IPS-20b (cell line): ENCODE measurements around the gene PLG.
A peak's percentile ranks its signal among the peaks of the same experiment; 100 is the strongest.
"Not testable (repeated sequence)": the region's sequence is repeated elsewhere in the genome, so short reads cannot be mapped to it uniquely, and the experiment has no call there.

Experiments used
- H3K27ac ChIP-seq: one replicate; pipeline ENCODE4 v1.5.1; 2013; ENCODE audit warnings: low read length
- H3K27me3 ChIP-seq: 2 replicates; pipeline ENCODE4 v1.6.1; 2013; ENCODE audit warnings: mild to moderate bottlenecking, low read length, inconsistent platforms; ENCODE audit not compliant: insufficient read depth
- H3K36me3 ChIP-seq: 2 replicates; pipeline ENCODE4 v1.6.1; 2013; ENCODE audit warnings: low read depth, mild to moderate bottlenecking, inconsistent platforms, low read length, moderate library complexity; ENCODE audit not compliant: insufficient read depth
- H3K4me1 ChIP-seq: 2 replicates; pipeline ENCODE4 v1.6.1; 2013; ENCODE audit warnings: mild to moderate bottlenecking, control low read depth, inconsistent platforms, low read length, moderate library complexity; ENCODE audit not compliant: insufficient read depth
- H3K4me3 ChIP-seq: 2 replicates; pipeline ENCODE4 v1.5.1; 2013; ENCODE audit warnings: mild to moderate bottlenecking, low read length, inconsistent platforms
- H3K9ac ChIP-seq: 2 replicates; pipeline ENCODE4 v1.6.1; 2013; ENCODE audit warnings: low read depth, mild to moderate bottlenecking, inconsistent platforms, low read length, moderate library complexity
- H3K9me3 ChIP-seq: 2 replicates; pipeline ENCODE4 v1.6.1; 2013; ENCODE audit warnings: mild to moderate bottlenecking, low read depth, low read length, inconsistent platforms; ENCODE audit not compliant: insufficient read depth

Gene PLG

DNA sequence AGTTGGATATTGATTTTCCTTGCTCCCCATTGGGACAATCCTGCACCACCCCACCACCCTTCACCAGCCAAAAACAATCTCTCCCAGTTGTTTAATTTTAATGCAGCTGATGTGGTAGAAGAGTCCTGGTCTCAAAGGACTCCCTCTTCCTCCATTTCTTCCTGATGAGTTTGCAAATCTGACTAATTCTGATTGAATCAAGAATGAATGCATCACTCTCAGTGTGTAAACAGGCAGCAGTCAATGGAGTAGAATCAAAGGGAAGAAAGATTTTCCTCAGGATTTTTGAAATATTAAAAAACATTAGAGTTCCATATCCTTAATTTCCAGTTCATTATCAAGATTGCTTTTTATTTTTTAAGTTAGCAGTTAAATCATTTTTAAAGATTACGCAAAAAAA lies 54.0 kb downstream of the PLG start:
- no peak overlapping the region for H3K4me3 ChIP-seq

DNA sequence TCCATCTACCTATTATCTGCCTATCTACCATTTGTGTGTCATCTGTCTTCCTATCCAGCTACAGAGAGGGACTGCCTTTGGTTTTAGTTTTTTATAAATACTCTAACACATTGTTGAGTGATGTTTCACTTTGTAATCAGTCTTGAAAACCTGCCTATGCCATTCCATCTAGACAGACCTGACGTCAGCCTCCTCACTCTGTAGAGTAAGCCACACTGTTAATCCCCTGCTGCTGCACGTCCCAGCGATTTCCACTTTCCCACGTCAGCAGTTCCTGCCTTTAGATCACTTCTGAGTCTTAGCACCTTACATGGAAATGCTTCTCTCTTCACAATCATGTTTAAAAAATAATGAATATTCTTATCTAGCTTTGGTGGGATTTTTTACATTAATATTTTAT lies 54.8 kb downstream of the PLG start:
- no peak overlapping the region for H3K9ac ChIP-seq
- H3K27me3 ChIP-seq, result no peaks in the 10 kb centered on the region
- H3K4me1 ChIP-seq, result peaks cover 6% of the 10 kb centered on the region; the same call in 1 of the 2 replicates
- H3K36me3 ChIP-seq, result no peaks in the 10 kb centered on the region
- H3K4me3 ChIP-seq, result no peak overlapping the region
- no peak overlapping the region for H3K27ac ChIP-seq
- no peaks in the 10 kb centered on the region for H3K9me3 ChIP-seq

More for the DNA sequence above, 54.0 kb downstream of the PLG start:
- Histone ChIP-seq H3K9me3 (no peaks in the 10 kb centered on the region), H3K27me3 (no peaks in the 10 kb centered on the region), H3K9ac (no peak overlapping the region), H3K36me3 (no peaks in the 10 kb centered on the region), H3K4me1 (peaks cover 6% of the 10 kb centered on the region; the same call in 1 of the 2 replicates), H3K27ac (no peak overlapping the region)

DNA sequence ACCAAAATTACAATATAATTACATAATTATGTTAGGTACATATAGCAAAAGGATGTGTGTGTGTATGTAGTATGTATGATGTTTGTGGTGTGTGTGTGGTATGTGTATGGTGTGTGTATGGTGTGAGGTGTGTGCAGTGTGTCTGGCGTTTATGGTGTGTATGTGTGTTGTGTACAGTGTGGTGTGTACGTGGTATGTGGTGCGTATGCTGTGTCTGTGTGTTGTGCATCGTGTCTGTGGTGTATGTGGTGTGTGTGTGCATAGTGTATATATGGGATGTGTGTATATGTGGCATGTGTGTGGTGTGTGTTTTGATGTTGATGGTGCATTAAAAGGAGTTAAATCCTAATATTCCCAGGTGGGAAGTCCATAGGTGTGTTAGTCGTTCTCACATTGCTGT lies 62.8 kb downstream of the PLG start:
- Histone ChIP-seq H3K9ac (no peak overlapping the region), H3K27me3 (peaks cover 18% of the 10 kb centered on the region), H3K9me3 (peaks cover 3% of the 10 kb centered on the region; the same call in 1 of the 2 replicates), H3K36me3 (no peaks in the 10 kb centered on the region), H3K27ac (no peak overlapping the region), H3K4me1 (no peaks in the 10 kb centered on the region), H3K4me3 (no peak overlapping the region)

DNA sequence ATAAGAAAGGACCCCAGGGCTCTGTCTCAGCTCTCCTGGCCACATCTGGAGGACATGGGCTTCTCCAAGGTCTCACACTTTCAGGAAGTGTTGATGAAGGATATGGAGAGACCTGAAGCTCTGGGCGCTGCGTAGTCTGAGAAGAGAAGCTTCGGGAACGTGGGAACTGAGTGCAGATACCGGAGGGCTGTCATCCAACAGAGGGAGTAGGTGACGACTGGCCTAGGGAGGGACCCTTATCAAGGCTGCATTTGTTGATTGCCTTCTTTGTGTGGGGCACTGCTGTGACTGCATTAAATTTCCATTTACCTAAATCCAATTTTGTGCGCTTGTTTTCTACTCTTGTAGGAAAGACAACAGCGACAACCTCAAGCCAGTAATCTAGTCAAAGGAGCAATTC lies 63.4 kb downstream of the PLG start:
- no peaks in the 10 kb centered on the region for H3K36me3 ChIP-seq
- no peak overlapping the region for H3K9ac ChIP-seq
- peaks cover 18% of the 10 kb centered on the region for H3K27me3 ChIP-seq
- peaks cover 3% of the 10 kb centered on the region; the same call in 1 of the 2 replicates for H3K9me3 ChIP-seq
- H3K4me3 ChIP-seq, result no peak overlapping the region
- no peaks in the 10 kb centered on the region for H3K4me1 ChIP-seq
- H3K27ac ChIP-seq, result no peak overlapping the region

DNA sequence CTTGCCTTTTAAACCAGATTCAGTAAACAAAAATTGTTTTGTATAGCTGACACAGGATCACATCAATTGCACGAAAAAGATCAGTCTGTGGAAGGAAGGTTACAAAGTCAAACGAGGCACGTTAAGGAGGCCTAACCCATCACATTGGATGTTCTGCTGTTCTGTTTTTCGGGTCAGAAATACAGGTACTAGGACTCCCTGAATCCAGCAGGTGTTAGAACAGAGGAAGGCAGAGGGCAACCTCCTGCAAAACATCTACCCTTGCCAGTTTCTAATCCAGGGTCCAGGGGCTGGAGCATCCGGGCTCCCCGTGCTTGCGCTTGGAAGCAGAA lies 64.6 kb downstream of the PLG start:
- peaks cover 18% of the 10 kb centered on the region for H3K27me3 ChIP-seq
- H3K27ac ChIP-seq, result no peak overlapping the region
- peaks cover 3% of the 10 kb centered on the region; the same call in 1 of the 2 replicates for H3K9me3 ChIP-seq
- peak overlapping the region; percentile 15; the same call in 1 of the 2 replicates for H3K9ac ChIP-seq
- H3K36me3 ChIP-seq, result no peaks in the 10 kb centered on the region
- H3K4me1 ChIP-seq, result no peaks in the 10 kb centered on the region
- H3K4me3 ChIP-seq, result peak overlapping the region; percentile 68

DNA sequence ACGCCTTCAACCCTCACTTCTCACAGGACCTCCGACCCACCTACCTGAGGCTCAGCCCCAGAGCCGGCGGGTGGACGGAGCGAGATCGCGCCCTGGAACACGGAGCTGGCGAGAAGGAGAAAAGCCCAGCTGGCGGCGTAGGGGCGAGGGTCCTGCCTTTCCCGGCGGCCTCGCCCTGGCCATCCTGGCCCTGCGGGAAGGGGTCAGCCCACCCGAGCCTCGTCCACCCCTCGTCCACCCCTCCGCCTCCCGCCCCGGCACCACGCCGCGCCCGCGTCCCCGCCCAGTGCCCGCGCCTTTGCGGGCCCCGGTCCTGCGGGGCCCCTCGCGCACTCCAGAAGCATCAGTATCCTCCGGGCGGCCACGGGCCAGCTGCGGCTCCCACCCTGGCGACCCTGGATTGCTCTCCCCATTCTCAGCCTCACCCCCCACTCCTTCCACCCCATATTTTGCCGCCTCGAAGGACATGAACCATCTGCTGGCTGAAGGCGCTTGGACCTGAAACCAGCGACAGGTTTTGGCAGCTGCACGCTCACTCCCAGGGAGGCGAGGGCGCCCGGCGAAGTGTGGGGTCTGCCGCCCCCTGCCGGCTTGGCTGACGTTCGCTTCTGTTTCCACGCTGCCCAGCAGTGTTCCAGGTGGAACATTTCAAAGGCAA lies 65.1 kb downstream of the PLG start:
- no peaks in the 10 kb centered on the region for H3K36me3 ChIP-seq
- H3K27me3 ChIP-seq, result peaks cover 18% of the 10 kb centered on the region
- no peaks in the 10 kb centered on the region for H3K4me1 ChIP-seq
- H3K4me3 ChIP-seq, result peak overlapping the region; percentile 68
- H3K9me3 ChIP-seq, result peaks cover 2% of the 10 kb centered on the region; the same call in 1 of the 2 replicates
- peak overlapping the region; percentile 15; the same call in 1 of the 2 replicates for H3K9ac ChIP-seq
- no peak overlapping the region for H3K27ac ChIP-seq

DNA sequence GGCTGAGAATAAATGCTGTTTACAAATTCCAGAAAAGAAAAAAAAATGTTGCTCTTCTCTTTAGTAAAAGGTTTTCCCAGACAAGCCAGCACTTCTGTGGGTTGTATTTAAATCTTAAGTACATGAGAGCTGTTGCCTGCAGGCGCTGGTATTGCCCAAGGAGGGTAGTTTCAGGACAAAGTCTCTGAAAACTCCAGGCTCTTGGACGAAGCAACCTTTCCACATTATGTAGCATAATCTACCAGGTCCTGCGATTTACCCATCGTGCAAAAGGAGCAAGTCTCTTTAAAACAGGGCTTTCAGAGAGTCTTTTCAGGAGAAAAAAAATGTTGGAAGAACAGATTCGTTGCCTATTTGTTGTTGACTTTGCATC lies 65.6 kb downstream of the PLG start:
- Histone ChIP-seq H3K9ac (no peak overlapping the region), H3K27me3 (peaks cover 18% of the 10 kb centered on the region), H3K9me3 (no peaks in the 10 kb centered on the region), H3K4me3 (peak overlapping the region; percentile 68; the same call in 1 of the 2 replicates), H3K4me1 (no peaks in the 10 kb centered on the region), H3K27ac (no peak overlapping the region), H3K36me3 (no peaks in the 10 kb centered on the region)

- no peaks in the 10 kb centered on the region for H3K36me3 ChIP-seq
- no peaks in the 10 kb centered on the region for H3K4me1 ChIP-seq
- H3K9ac ChIP-seq, result no peak overlapping the region
- no peak overlapping the region for H3K4me3 ChIP-seq
- H3K27me3 ChIP-seq, result peaks cover 18% of the 10 kb centered on the region
- H3K27ac ChIP-seq, result no peak overlapping the region
- no peaks in the 10 kb centered on the region for H3K9me3 ChIP-seq
Observed at GRCh38 chr6:160768101-160768500, 66.1 kb downstream of the PLG start.

DNA sequence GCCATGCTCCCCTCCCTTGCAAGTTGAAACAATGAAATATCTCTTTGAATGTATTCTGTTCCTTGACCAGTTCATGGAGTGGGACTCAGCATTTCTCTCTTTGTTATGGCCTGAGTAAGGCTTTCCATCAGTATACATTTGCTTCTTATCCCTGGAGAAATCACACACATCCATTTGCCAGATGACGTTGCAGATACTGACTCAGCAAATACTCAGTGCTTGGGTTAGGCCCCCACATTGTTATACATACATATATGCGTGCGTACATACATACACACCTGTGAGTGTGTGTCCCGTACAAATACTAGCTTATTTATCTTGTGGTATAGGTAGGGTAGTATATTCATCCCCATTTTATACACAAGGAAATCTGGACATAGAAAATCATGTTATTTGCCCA lies 72.4 kb downstream of the PLG start:
- H3K9me3 ChIP-seq, result 0 out of 2 replicates have a peak, but pooled peaks cover 6% of the 10 kb centered on the region
- H3K4me1 ChIP-seq, result no peaks in the 10 kb centered on the region; the same call in 1 of the 2 replicates
- H3K4me3 ChIP-seq, result no peak overlapping the region
- H3K27me3 ChIP-seq, result no peaks in the 10 kb centered on the region
- no peak overlapping the region for H3K27ac ChIP-seq
- H3K9ac ChIP-seq, result no peak overlapping the region
- H3K36me3 ChIP-seq, result no peaks in the 10 kb centered on the region

GRCh38 chr6:160775792-160776580 lies 73.9 kb downstream of the PLG start:
- Histone ChIP-seq H3K4me3 (no peak overlapping the region), H3K36me3 (no peaks in the 10 kb centered on the region), H3K9ac (no peak overlapping the region), H3K4me1 (no peaks in the 10 kb centered on the region; the same call in 1 of the 2 replicates), H3K27me3 (no peaks in the 10 kb centered on the region), H3K9me3 (0 out of 2 replicates have a peak, but pooled peaks cover 6% of the 10 kb centered on the region), H3K27ac (no peak overlapping the region)

DNA sequence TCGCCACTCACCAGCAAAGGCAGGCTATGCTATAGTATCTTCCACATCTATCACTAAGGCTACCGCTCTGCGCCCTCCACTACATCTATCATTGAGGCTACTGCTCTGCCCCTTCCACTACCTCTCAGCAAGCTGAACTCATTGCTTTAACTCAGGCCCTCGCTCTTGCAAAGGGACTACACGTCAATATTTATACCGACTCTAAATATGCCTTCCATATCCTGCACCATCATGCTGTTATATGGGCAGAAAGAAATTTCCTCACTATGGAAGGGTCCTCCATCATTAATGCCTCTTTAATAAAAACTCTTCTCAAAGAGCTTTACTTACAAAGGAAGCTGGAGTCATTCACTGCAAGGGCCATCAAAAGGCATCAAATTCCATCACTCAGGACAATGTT lies 77.1 kb downstream of the PLG start:
- not testable (repeated sequence) for H3K4me1 ChIP-seq, H3K36me3 ChIP-seq, H3K4me3 ChIP-seq, H3K27ac ChIP-seq, H3K27me3 ChIP-seq, H3K9ac ChIP-seq, H3K9me3 ChIP-seq

- H3K9ac ChIP-seq, H3K36me3 ChIP-seq, H3K4me1 ChIP-seq, H3K9me3 ChIP-seq, H3K4me3 ChIP-seq, H3K27me3 ChIP-seq, H3K27ac ChIP-seq: not testable (repeated sequence)
Observed at GRCh38 chr6:160780656-160781055, 78.6 kb downstream of the PLG start.
